HepG2 (cell line): ENCODE data around the gene HADHA. TPM values are rescaled to one million over a fixed set of nuclear protein-coding genes. Genes with fewer than 3 reads are reported as not detected.

Source experiments
- ATAC-seq: fragments of 200-7000 bp; cut with Tn5 transposase; 3 replicates; pipeline ENCODE4 v1.9.1; 2020; ENCODE audit warnings: mild to moderate bottlenecking, moderate library complexity
- BruUV-seq: library from RNA; stranded (reverse); fragments of 400-500 nt; replicated peaks from 2 replicates; lab custom pipeline; 2021; lab: Mats Ljungman, UMichigan
- CTCF ChIA-PET: fragments of 300-600 bp; formaldehyde crosslinking; extraction: SDS; loops from one replicate; lab custom pipeline; 2021; ENCODE audit warnings: low total read pairs, inconsistent platforms, low intra/inter-chr PET ratio; lab: Yijun Ruan, JAX
- POLR2A ChIA-PET: fragments of 350-600 bp; sonication (Branson Sonifier 250); formaldehyde crosslinking; loops from one replicate; lab custom pipeline; 2020; ENCODE audit warnings: antibody characterized with exemption, inconsistent platforms; lab: Yijun Ruan, JAX
- DNase-seq: peaks from one replicate; pipeline ENCODE4 v3.0.0-alpha.2; 2015; ENCODE audit warnings: low spot score
- FAIRE-seq: peaks from 3 replicates; lab custom pipeline; 2011; peaks lifted over from hg19 to GRCh38; lab: Jason Lieb, UNC
- H2AFZ ChIP-seq: one replicate; pipeline ENCODE4 v1.6.1; 2011; ENCODE audit warnings: low read length, inconsistent platforms
- H3K27ac ChIP-seq: fragments of 300-600 bp; 3 replicates; pipeline ENCODE4 v1.8.0; 2011; ENCODE audit warnings: mixed run types, mild to moderate bottlenecking, mixed read lengths, low read length, inconsistent platforms; ENCODE audit not compliant: insufficient read depth; ENCODE audit errors: extremely low read length
- H3K27me3 ChIP-seq, 2 experiments: fragments of 200-600 bp in 1 of 2; 2 replicates in 1 of 2; 3 replicates in 1 of 2; pipeline versions ENCODE4 v1.6.0 to v1.8.0; 2011; ENCODE audit warnings: low read length in 2 of 2, mild to moderate bottlenecking in 2 of 2, moderate library complexity in 2 of 2, inconsistent platforms in 1 of 2; ENCODE audit not compliant: insufficient read depth in 2 of 2, control insufficient read depth in 1 of 2
- H3K36me3 ChIP-seq, 2 experiments: fragments of 200-600 bp in 1 of 2; replicated peaks in 1 of 2; 2 replicates in 1 of 2; 3 replicates in 1 of 2; pipeline versions ENCODE4 v1.5.1 to v1.8.0; 2011; ENCODE audit warnings: low read length in 2 of 2, inconsistent platforms in 1 of 2; ENCODE audit not compliant: insufficient read depth in 2 of 2, control insufficient read depth in 1 of 2
- H3K4me1 ChIP-seq: 2 replicates; pipeline ENCODE4 v1.5.1; 2012; ENCODE audit warnings: low read length, inconsistent platforms; ENCODE audit not compliant: insufficient read depth
- H3K4me2 ChIP-seq: 2 replicates; pipeline ENCODE4 v1.6.0; 2011; ENCODE audit warnings: low read depth, low read length, inconsistent platforms
- H3K4me3 ChIP-seq, 3 experiments: fragments of 200-600 bp in 1 of 3; sonication (generic), shearing (Covaris generic) in 1 of 3; replicated peaks in 1 of 3; 2 replicates each; pipeline ENCODE4 v1.5.1; 2011 to 2016; ENCODE audit warnings: low read length in 3 of 3, inconsistent platforms in 2 of 3, low read depth in 2 of 3, mild to moderate bottlenecking in 2 of 3, control low read depth in 1 of 3, mixed read lengths in 1 of 3; ENCODE audit not compliant: insufficient read depth in 1 of 3
- H3K79me2 ChIP-seq: one replicate; pipeline ENCODE4 v1.6.1; 2011; ENCODE audit warnings: low read length, inconsistent platforms; ENCODE audit not compliant: insufficient read depth
- H3K9ac ChIP-seq: 2 replicates; pipeline ENCODE4 v1.6.0; 2011; ENCODE audit warnings: mild to moderate bottlenecking, low read depth, low read length, inconsistent platforms; ENCODE audit not compliant: insufficient read depth
- H3K9me3 ChIP-seq: 2 replicates; pipeline ENCODE4 v1.5.1; 2012; ENCODE audit warnings: mild to moderate bottlenecking, low read length
- H4K20me1 ChIP-seq: 2 replicates; pipeline ENCODE4 v1.6.0; 2011; ENCODE audit warnings: inconsistent platforms, mild to moderate bottlenecking, low read length, moderate library complexity; ENCODE audit not compliant: insufficient read depth
- HNF4G ChIP-seq, 2 experiments: sonication (generic) in 1 of 2; formaldehyde crosslinking in 1 of 2; IDR thresholded peaks; 2 replicates each; pipeline versions ENCODE4 v1.4.0 to v1.6.1; 2011 to 2020; ENCODE audit warnings: borderline replicate concordance in 2 of 2, low read depth in 2 of 2, mild to moderate bottlenecking in 2 of 2, low read length in 1 of 2, missing genetic modification reagents in 1 of 2, moderate library complexity in 1 of 2
- MAFF ChIP-seq: IDR thresholded peaks from 2 replicates; pipeline ENCODE4 v1.6.1; 2011; ENCODE audit warnings: low read depth, low read length, improper control_type of control experiment
- MAFK ChIP-seq, 2 experiments: IDR thresholded peaks in 1 of 2; conservative IDR thresholded peaks in 1 of 2; 2 replicates each; pipeline ENCODE4 v1.6.1; 2011; ENCODE audit warnings: improper control_type of control experiment in 2 of 2, low read length in 2 of 2
- MTF1 ChIP-seq: sonication (generic); formaldehyde crosslinking; IDR thresholded peaks from 2 replicates; pipeline ENCODE4 v1.5.0; 2020; ENCODE audit warnings: missing genetic modification reagents
- WGBS: methylation state at CpG from one replicate; pipeline ENCODE4 v1.1.6; 2017; ENCODE audit warnings: low lambda C conversion rate; 5-methylcytosine and 5-hydroxymethylcytosine counted together
- in situ Hi-C: cut with HindIII; loops from 2 replicates; pipeline ENCODE4 v1.10.0; 2017; ENCODE audit warnings: low pct_unique_long_range_greater_than_20kb; ENCODE audit not compliant: extremely low pct_ligation_motif_present
- intact Hi-C: fragments of 100-400 bp; cut with micrococcal nuclease; formaldehyde crosslinking; loops from one replicate; pipeline ENCODE4 v1.10.0; 2022; ENCODE audit not compliant: unreplicated experiment
- polyA plus RNA-seq, 8 experiments: library from polyadenylated mRNA; depleted of rRNA in 3 of 8; stranded (reverse) in 7 of 8; unstranded in 1 of 8; fragments of >200 nt; fragmentation: Illumina TruSeq in 4 of 8; extraction: Trizol in 4 of 8; gene quantifications; 2 replicates each; pipeline versions ENCODE4 v1.2.1 to v1.2.3, GENCODE V29; 2011 to 2016; ENCODE audit warnings: low read depth in 4 of 8, missing spikeins in 1 of 8, mixed read lengths in 1 of 8; ENCODE audit not compliant: insufficient read depth in 1 of 8
- total RNA-seq, 5 experiments: library from RNA; depleted of rRNA; stranded (reverse); fragments of >200 nt; fragmentation: Illumina TruSeq; extraction: Trizol; gene quantifications; 2 replicates each; pipeline ENCODE4 v1.2.3, GENCODE V29; 2016; ENCODE audit warnings: low read depth in 1 of 5
- TF ChIP-seq, protein P1 (sequence below): sonication (generic); formaldehyde crosslinking; IDR thresholded peaks from 2 replicates; pipeline ENCODE4 v1.8.0; 2022; ENCODE audit warnings: missing genetic modification reagents, low read depth, mild to moderate bottlenecking, borderline replicate concordance
- TF ChIP-seq, protein P2 (sequence below): IDR thresholded peaks from 2 replicates; pipeline ENCODE4 v1.6.1; 2016; ENCODE audit warnings: low read depth, missing genetic modification reagents, missing compliant biosample characterization

The HADHA gene
- total and polyA plus RNA-seq, 2 of the 13 experiments (the other 11 are each of a cell fraction or from before 2014, with no cell fraction given) = 102 to 270 TPM

DNA sequence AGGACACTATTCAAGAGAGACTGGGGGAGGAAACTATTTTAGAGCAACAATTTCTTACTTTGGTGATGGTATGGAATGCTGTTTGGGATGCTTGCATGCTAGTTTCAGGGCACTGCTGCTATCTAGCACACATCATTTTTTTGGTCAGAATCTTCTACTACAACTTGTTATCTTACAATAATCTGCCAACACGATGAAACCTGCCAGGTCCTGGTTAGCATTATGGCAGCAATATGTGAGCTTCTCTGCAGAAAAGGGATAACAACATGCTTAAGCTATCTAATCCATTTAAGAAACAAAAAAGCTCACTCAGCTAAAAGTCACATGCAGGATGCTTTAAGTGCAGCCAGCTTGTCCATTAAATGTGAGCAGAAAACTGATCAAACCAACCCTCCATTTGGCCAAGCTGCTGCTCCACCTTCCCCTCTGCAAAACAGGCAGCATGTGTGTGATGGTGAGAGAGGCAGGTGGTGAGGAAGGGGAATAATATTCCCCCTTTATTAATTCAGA, 41.4 kb downstream of the HADHA start:
- DNase-seq = no peak
- no peak overlapping the region for H3K27ac ChIP-seq
- peak; percentile 77 to 82 for TF ChIP-seq MAFK (conservative IDR thresholded peaks at IDR 0.05 in 1 of 2, IDR thresholded peaks at IDR 0.05 in 1 of 2; ENCODE audit: low read length in 2 of 2)
- peak; percentile 73 for TF ChIP-seq MAFF
- TF ChIP-seq HNF4G (IDR thresholded peaks at IDR 0.05; ENCODE audit: borderline replicate concordance, low read depth, low read length) = no peak
- no peak for TF ChIP-seq HNF4G (CRISPR knock-in tag; IDR thresholded peaks at IDR 0.05; ENCODE audit: borderline replicate concordance, low read depth)
- H3K4me1 ChIP-seq = no peaks in the 10 kb centered on the region
- FAIRE-seq = no peak
- no peak overlapping the region for H3K4me3 ChIP-seq
- H4K20me1 ChIP-seq = no peaks in the 10 kb centered on the region
- in situ Hi-C loops (no loop called here), intact Hi-C loops (no loop called here)
- no peak overlapping the region for H2AFZ ChIP-seq
- H3K4me2 ChIP-seq = no peak overlapping the region
- peaks cover 28 to 77% of the 10 kb centered on the region in 2 experiments for H3K36me3 ChIP-seq
- H3K79me2 ChIP-seq = no peaks in the 10 kb centered on the region
- no peaks in the 10 kb centered on the region for H3K9me3 ChIP-seq
- POLR2A ChIA-PET = no interaction called here
- ATAC-seq = no peak
- CTCF ChIA-PET = no interaction called here
- BruUV-seq = TSS peak; percentile 32
- no peak overlapping the region for H3K9ac ChIP-seq
- 95% methylated on average over 1 of the region's 1 CpG for WGBS
- no peaks in the 10 kb centered on the region for H3K27me3 ChIP-seq

- no peaks in the 10 kb centered on the region for H3K4me1 ChIP-seq
- WGBS = 98% methylated on average over 4 of the region's 4 CpGs
- no peaks in the 10 kb centered on the region for H4K20me1 ChIP-seq
- peaks cover 38 to 92% of the 10 kb centered on the region in 2 experiments for H3K36me3 ChIP-seq
- no peaks in the 10 kb centered on the region for H3K27me3 ChIP-seq
- intact Hi-C loops (no loop called here), in situ Hi-C loops (no loop called here)
- H3K4me2 ChIP-seq = no peak overlapping the region
- no peak overlapping the region for H2AFZ ChIP-seq
- ChIA-PET POLR2A (no interaction called here), CTCF (no interaction called here)
- no TSS peak for BruUV-seq
- no peak overlapping the region for H3K27ac ChIP-seq
- H3K79me2 ChIP-seq = no peaks in the 10 kb centered on the region
- DNase-seq (no peak), FAIRE-seq (no peak), ATAC-seq (peak; percentile 12; the same call in 1 of the 3 replicates)
- no peaks in the 10 kb centered on the region for H3K9me3 ChIP-seq
- H3K9ac ChIP-seq = no peak overlapping the region
- no peak overlapping the region for H3K4me3 ChIP-seq
- TF ChIP-seq MAFF (peak; percentile 90), MTF1 (CRISPR knock-in tag) (no peak), MAFK (conservative IDR thresholded peaks at IDR 0.05 in 1 of 2, IDR thresholded peaks at IDR 0.05 in 1 of 2; ENCODE audit: low read length in 2 of 2) (peak; percentile 92 to 95)
- TF ChIP-seq, protein P1, sequence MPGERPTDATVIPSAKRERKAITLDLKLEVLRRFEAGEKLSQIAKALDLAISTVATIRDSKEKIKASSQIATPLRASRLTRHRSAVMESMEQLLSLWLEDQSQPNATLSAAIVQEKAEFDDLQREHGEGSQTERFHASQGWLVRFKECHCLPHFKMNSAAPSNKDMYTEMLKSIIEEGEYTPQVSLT (CRISPR knock-in tag) = no peak
- TF ChIP-seq, protein P2, sequence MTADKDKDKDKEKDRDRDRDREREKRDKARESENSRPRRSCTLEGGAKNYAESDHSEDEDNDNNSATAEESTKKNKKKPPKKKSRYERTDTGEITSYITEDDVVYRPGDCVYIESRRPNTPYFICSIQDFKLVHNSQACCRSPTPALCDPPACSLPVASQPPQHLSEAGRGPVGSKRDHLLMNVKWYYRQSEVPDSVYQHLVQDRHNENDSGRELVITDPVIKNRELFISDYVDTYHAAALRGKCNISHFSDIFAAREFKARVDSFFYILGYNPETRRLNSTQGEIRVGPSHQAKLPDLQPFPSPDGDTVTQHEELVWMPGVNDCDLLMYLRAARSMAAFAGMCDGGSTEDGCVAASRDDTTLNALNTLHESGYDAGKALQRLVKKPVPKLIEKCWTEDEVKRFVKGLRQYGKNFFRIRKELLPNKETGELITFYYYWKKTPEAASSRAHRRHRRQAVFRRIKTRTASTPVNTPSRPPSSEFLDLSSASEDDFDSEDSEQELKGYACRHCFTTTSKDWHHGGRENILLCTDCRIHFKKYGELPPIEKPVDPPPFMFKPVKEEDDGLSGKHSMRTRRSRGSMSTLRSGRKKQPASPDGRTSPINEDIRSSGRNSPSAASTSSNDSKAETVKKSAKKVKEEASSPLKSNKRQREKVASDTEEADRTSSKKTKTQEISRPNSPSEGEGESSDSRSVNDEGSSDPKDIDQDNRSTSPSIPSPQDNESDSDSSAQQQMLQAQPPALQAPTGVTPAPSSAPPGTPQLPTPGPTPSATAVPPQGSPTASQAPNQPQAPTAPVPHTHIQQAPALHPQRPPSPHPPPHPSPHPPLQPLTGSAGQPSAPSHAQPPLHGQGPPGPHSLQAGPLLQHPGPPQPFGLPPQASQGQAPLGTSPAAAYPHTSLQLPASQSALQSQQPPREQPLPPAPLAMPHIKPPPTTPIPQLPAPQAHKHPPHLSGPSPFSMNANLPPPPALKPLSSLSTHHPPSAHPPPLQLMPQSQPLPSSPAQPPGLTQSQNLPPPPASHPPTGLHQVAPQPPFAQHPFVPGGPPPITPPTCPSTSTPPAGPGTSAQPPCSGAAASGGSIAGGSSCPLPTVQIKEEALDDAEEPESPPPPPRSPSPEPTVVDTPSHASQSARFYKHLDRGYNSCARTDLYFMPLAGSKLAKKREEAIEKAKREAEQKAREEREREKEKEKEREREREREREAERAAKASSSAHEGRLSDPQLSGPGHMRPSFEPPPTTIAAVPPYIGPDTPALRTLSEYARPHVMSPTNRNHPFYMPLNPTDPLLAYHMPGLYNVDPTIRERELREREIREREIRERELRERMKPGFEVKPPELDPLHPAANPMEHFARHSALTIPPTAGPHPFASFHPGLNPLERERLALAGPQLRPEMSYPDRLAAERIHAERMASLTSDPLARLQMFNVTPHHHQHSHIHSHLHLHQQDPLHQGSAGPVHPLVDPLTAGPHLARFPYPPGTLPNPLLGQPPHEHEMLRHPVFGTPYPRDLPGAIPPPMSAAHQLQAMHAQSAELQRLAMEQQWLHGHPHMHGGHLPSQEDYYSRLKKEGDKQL (CRISPR knock-in tag) = no peak
Measured at GRCh38 chr2:26197516-26197915, 46.9 kb downstream of the HADHA start.
